Limb (tissue), 2 donors: ENCODE data around the gene KIFC3.
"Not testable (repeated sequence)": the region's sequence is repeated elsewhere in the genome, so short reads cannot be mapped to it uniquely, and the experiment has no call there.

Source experiments
- DNase-seq, 2 donors: peaks; one replicate each; pipeline ENCODE4 v3.0.0-alpha.2; 2016; ENCODE audit errors: extremely low spot score in 2 of 2

Gene KIFC3

GRCh38 chr16:57804111-57804837, 2.0 kb upstream of the KIFC3 start:
- DNase-seq, result no peak

DNA sequence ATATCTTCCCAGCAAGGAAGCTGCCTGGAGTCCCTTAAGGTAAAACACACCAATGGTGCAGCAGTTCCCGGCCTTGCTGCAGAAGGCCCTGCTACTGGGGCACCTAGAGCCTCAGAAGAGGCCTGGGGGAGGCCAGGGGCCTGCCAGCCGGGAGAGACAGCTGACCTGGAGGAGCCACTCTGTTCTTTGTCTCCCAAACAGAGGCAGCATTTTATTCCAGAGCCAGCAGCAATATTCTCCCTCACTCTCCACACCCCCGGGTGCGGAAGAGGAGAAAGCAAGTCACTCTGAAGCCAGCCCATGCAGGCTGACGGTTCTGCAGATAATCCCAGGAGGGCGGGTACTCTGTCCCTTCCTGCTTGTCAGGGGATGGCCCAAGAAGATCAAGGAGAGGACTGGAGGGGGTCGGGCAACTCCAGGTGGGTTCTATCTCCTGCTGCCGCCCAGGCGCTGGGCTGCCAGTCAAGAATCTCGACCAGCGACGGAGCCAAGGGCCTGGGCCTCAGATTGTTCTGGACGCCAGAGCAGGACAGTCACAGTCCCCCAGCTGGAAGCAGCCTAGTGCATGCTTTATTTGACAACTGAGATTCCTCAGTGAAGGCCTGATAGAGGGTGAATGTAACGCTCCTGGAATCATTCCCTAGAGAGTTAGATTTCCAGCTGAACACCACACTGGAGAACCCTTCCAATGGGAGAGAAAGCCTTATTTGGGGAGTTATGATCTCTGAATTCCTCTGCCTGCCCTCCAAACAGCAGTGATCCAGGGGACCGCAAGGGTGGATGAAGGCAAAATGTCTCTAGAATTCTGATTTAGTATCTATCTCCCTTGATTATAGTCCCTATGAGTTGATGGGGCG, 1.1 kb upstream of the KIFC3 start:
- DNase-seq, result no peak

- DNase-seq, result peak in 1 of 2 donors; percentile 69
Observed at GRCh38 chr16:57801809-57802340, 416 bp downstream of the KIFC3 start.

DNA sequence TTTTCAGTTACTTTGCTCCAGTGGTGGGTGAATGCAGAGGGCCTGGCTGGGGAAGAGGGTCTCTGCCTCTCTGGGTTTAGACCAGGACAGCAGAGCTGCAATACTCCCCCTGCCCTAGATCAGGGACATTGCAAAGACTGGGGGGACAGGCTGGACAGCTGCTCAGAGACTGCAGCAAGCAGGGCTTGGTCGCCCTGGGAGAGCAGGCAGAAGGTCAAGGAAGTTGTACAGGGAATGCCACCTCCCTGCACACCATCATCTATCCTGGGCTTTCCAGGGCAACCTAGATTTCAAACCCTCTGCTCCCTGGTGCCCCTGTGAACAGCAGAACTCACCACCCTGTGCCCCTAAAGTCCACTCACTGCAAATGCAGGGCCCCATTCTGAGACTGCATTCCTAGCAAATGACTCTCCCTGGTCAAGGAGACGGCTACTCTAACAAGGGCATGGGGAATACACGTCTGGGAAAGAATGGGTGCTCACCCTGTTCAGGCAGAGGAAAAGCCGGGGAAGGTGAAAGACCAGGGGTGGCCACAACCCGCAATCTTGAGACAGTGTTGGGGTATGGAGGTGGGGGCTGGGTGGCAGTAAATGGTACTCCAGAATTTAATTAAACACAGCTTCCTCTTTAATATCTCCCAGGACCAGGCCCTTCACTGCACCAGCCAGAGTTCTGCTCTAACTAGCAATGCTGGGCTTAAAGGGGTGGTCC, 1.0 kb downstream of the KIFC3 start:
- no peak for DNase-seq

GRCh38 chr16:57800200-57801097, 1.8 kb downstream of the KIFC3 start:
- DNase-seq, result no peak

- DNase-seq, result no peak
Observed at GRCh38 chr16:57799600-57800199, 2.6 kb downstream of the KIFC3 start.

GRCh38 chr16:57798953-57799599, 3.2 kb downstream of the KIFC3 start:
- DNase-seq, result no peak

DNA sequence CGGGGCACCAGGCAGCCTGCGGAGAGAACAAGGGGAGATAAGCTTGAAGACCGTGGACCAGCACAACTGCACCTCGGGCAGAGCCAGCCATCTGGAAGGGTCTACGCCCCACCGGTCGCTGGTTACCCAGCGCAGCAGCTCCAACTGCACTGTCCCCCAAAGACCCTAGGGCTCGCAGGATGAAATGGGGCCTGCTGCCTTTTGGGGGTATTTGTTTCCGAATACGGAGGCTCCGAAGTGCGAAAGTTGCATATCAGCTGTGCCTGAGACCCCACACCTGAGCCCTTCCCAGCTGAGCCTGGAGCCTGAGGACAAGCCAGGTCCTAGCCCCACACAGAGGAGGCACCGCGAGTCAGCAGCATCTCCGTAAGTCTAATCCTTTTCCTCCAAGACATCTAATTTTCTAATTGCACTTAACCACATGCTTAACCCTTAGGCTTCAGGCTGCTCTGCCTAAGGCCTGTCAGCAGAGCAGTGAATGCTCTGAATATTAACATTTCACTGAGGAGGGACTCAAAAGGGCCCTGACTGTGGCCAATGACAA, 4.0 kb downstream of the KIFC3 start:
- no peak for DNase-seq

DNA sequence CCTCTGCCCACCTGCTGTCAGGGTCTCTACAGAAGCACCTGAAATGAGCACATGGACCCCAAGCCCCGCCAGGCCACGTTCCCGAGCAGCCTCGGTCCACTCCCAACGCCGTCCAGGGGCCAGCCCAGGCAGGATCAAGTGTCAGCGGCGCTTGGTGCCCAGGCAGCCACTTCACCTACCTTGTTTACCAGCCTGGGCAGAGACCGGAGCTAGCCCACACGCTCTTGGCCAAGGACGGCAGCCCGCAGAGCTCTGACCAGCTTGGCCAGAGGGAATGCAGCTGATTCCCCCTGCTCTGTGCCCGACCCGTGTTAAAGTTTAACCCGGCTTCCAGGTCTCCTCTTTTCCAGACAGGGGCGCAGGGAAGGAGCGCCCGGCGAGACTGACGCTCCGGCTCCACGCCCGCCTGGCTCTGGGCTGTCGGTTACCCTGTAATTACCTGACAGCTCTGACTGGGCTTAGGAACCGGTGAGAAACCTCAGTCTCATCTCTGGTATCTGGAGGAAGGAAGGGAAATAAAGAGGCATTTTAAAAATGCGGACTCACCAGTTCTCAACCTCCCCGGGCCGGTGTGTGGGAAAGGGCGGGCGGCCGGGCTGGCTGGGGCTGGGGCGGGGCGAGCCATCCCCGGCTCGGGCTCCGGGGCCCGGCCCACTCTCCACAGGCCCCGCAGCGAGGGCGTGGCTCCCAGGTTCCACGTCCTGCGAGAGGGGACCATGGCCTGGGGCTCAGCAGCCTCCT, 4.6 kb downstream of the KIFC3 start:
- DNase-seq, result no peak

DNA sequence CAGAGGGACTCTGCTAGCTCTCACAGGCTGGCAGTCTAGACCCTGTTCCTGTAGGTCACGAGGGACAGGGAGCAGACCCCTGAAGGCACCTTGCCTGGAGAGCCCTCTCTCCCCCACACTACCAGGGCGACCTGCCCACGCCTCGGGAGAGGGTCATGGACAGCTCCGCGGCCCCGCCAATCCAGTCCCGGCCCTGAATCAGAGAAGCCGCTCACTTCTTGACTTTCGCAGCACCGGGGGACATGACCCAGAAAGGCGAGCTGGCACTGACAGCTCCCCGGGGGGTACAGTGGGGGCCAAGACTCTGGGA, 5.1 kb downstream of the KIFC3 start:
- no peak for DNase-seq

DNA sequence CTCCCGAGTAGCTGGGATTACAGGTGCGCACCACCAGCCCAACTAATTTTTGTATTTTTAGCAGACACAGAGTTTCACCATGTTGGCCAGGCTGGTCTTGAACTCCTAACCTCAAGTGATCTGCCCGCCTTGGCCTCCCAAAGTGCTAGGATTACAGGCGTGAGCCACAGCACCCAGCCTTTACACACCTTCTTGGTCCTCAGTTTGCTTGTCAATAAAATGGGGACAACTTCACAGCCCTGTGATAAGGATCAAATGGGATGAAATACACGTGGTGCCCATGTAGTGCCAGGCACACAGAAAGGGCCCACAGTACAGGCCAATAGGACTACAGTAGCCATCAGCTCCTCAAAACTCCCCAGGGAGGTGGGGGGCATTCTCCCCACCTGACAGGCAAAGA, 6.3 kb downstream of the KIFC3 start:
- DNase-seq, result not testable (repeated sequence)

GRCh38 chr16:57795431-57795878, 6.8 kb downstream of the KIFC3 start:
- no peak for DNase-seq

DNA sequence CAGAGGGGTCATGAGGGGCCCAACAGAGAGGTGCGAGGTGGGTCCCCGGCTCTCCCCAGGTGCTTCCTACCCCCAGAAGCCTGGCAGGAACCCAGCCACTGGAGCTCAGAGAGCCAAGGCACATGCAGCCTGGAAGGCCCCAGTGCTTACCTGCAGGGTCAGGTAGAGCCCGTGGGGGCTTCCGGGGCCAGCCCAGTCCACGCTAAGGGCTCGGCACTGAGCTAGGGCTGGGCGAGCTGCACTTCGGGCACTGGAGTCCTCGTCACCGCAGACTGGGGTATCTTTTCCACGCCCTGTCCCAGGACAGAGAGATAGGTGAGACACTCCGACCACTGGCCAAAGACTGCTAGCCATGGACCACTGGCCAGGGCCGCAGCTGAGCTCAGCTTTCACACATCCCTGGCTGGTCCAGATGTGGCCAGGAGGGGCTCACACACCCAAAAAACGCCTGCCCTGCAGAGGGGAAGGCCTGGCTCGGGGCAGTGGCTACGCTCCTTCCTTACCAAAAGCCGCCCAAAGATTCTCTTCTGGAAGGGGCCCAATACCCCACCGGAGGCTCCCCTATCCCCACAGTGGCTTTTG, 7.4 kb downstream of the KIFC3 start:
- DNase-seq, result no peak

DNA sequence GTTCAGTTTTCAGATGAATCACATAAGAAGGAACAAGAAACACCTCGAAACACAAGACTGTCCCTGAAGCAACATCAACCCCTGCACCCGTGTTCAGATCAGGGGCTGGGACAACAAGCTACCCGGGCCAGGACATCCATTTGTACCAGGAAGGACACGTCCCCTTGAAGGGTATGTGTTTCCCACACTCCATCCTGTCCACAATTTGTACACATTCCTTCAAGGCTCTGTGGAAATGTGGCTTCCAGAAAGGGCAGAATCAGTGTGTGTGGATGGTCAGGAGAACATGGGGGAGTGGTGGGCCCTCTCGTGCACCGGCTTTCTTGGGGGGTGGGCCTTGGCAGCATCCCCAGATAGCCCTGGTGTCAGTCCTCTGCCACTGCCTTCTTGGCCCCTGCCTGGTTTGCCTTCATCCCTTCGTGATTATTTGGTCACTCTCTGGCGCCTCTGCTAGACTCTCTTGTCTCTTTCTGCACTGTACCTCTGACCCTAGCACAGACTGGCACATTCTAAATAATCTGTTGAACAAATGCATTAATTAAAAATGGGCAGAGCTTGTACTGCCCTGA, 10.3 kb downstream of the KIFC3 start:
- no peak for DNase-seq

GRCh38 chr16:57791195-57791892, 10.9 kb downstream of the KIFC3 start:
- no peak for DNase-seq

GRCh38 chr16:57788951-57789350, 13.3 kb downstream of the KIFC3 start:
- no peak for DNase-seq

- DNase-seq, result no peak
Observed at GRCh38 chr16:57788252-57788841, 13.9 kb downstream of the KIFC3 start.
